Endothelial cell of umbilical vein (primary cell): ENCODE data around the gene LIMCH1. TPM values are rescaled to one million over a fixed set of nuclear protein-coding genes. Genes with fewer than 3 reads are reported as not detected.

Experiments
- BruUV-seq: library from RNA; stranded (reverse); fragments of 400-500 nt; replicated peaks from 2 replicates; lab custom pipeline; 2021; lab: Mats Ljungman, UMichigan
- CTCF ChIA-PET: fragments of 300-600, 350-600 bp; sonication (Branson Sonifier 250); formaldehyde crosslinking; loops from one replicate; lab custom pipeline; 2021; ENCODE audit warnings: antibody characterized with exemption, inconsistent platforms; lab: Charles Lee
- POLR2A ChIA-PET: fragments of 300-600, 350-600 bp; sonication (Branson Sonifier 250); formaldehyde crosslinking; loops from one replicate; lab custom pipeline; 2021; ENCODE audit warnings: antibody characterized with exemption, inconsistent platforms; lab: Charles Lee
- DNase-seq: peaks from one replicate; pipeline ENCODE4 v3.0.0-alpha.2; 2011; ENCODE audit warnings: low read depth, low spot score
- FAIRE-seq: peaks from 2 replicates; lab custom pipeline; 2011; peaks lifted over from hg19 to GRCh38; lab: Jason Lieb, UNC
- H2AFZ ChIP-seq: 2 replicates; pipeline ENCODE4 v1.6.0; 2012; ENCODE audit warnings: low read depth, low read length, control low read depth, inconsistent platforms
- H3K27ac ChIP-seq: 2 replicates; pipeline ENCODE4 v1.5.1; 2011; ENCODE audit warnings: low read depth, mild to moderate bottlenecking, control low read depth, low read length, moderate library complexity; ENCODE audit not compliant: insufficient read depth
- H3K27me3 ChIP-seq, 2 experiments: 2 replicates each; pipeline versions ENCODE4 v1.6.0 to v1.6.1; 2011; ENCODE audit warnings: low read length in 2 of 2, mixed read lengths in 1 of 2; ENCODE audit not compliant: control insufficient read depth in 2 of 2, insufficient read depth in 2 of 2
- H3K36me3 ChIP-seq, 2 experiments: 2 replicates in 1 of 2; 3 replicates in 1 of 2; pipeline ENCODE4 v1.5.1; 2011; ENCODE audit warnings: low read length in 2 of 2, mild to moderate bottlenecking in 1 of 2, moderate library complexity in 1 of 2; ENCODE audit not compliant: control insufficient read depth in 2 of 2, insufficient read depth in 2 of 2; ENCODE audit errors: extremely low read depth in 1 of 2
- H3K4me1 ChIP-seq: 3 replicates; pipeline ENCODE4 v1.5.1; 2011; ENCODE audit warnings: mild to moderate bottlenecking, low read length; ENCODE audit not compliant: control insufficient read depth, insufficient read depth; ENCODE audit errors: extremely low read depth
- H3K4me2 ChIP-seq: 2 replicates; pipeline ENCODE4 v1.6.1; 2011; ENCODE audit warnings: low read length, control low read depth, mixed read lengths; ENCODE audit not compliant: insufficient read depth
- H3K4me3 ChIP-seq, 3 experiments: fragments of 200-600 bp in 1 of 3; sonication (generic), shearing (Covaris generic) in 1 of 3; replicated peaks in 1 of 3; 2 replicates each; pipeline ENCODE4 v1.5.1; 2011 to 2016; ENCODE audit warnings: control low read depth in 3 of 3, low read length in 3 of 3, mild to moderate bottlenecking in 2 of 3, inconsistent platforms in 1 of 3, low read depth in 1 of 3, moderate library complexity in 1 of 3; ENCODE audit not compliant: insufficient read depth in 1 of 3
- H3K79me2 ChIP-seq: 2 replicates; pipeline ENCODE4 v1.6.0; 2012; ENCODE audit warnings: low read length, inconsistent platforms; ENCODE audit not compliant: control insufficient read depth, insufficient read depth
- H3K9ac ChIP-seq: replicated peaks from 2 replicates; pipeline ENCODE3; 2011; ENCODE audit warnings: low read length, control low read depth; ENCODE audit not compliant: insufficient read depth; ENCODE audit errors: extremely low read depth
- H3K9me1 ChIP-seq: replicated peaks from 3 replicates; pipeline ENCODE4 v1.6.0; 2011; ENCODE audit warnings: mild to moderate bottlenecking, low read length; ENCODE audit not compliant: control insufficient read depth, insufficient read depth; ENCODE audit errors: extremely low read depth
- H3K9me3 ChIP-seq: replicated peaks from 2 replicates; pipeline ENCODE4 v1.5.1; 2012; ENCODE audit warnings: low read length, inconsistent platforms; ENCODE audit not compliant: control insufficient read depth, insufficient read depth
- H4K20me1 ChIP-seq: replicated peaks from 2 replicates; pipeline ENCODE3; 2011; ENCODE audit warnings: mild to moderate bottlenecking, low read length; ENCODE audit not compliant: control insufficient read depth, insufficient read depth; ENCODE audit errors: extremely low read depth
- CTCF ChIP-seq, 2 donors: IDR thresholded peaks; 1 replicate in 1 of 2; 2 replicates in 1 of 2; pipeline ENCODE4 v1.5.1; 2011; ENCODE audit warnings: low read length in 2 of 2, mild to moderate bottlenecking in 2 of 2, moderate library complexity in 2 of 2, control low read depth in 1 of 2, inconsistent platforms in 1 of 2, low read depth in 1 of 2; ENCODE audit not compliant: insufficient read depth in 1 of 2; ENCODE audit errors: extremely low read depth in 1 of 2
- EZH2 ChIP-seq: IDR thresholded peaks from 2 replicates; pipeline ENCODE4 v1.6.1; 2012; ENCODE audit warnings: borderline replicate concordance, low read depth, mild to moderate bottlenecking, moderate library complexity, low read length, inconsistent platforms; ENCODE audit not compliant: severe bottlenecking
- FOS ChIP-seq: IDR thresholded peaks from 2 replicates; pipeline ENCODE4 v1.6.1; 2011; ENCODE audit warnings: mild to moderate bottlenecking, low read length, moderate library complexity, borderline replicate concordance; ENCODE audit not compliant: insufficient read depth
- GATA2 ChIP-seq: IDR thresholded peaks from 2 replicates; pipeline ENCODE4 v1.7.0; 2011; ENCODE audit warnings: low read depth, mild to moderate bottlenecking, moderate library complexity, mixed read lengths, low read length; ENCODE audit not compliant: insufficient read length, insufficient read depth
- JUN ChIP-seq: IDR thresholded peaks from 2 replicates; pipeline ENCODE4 v1.6.1; 2011; ENCODE audit warnings: borderline replicate concordance, low read depth; ENCODE audit not compliant: insufficient read length, insufficient read depth
- MAX ChIP-seq: IDR thresholded peaks from 2 replicates; pipeline ENCODE4 v1.6.1; 2011; ENCODE audit not compliant: insufficient read depth, insufficient read length
- MYC ChIP-seq: IDR thresholded peaks from one replicate; pipeline ENCODE4 v1.6.1; 2011; ENCODE audit warnings: mild to moderate bottlenecking, low read depth, low read length
- POLR2A ChIP-seq: IDR thresholded peaks from 2 replicates; pipeline ENCODE4 v1.6.1; 2012; ENCODE audit warnings: low read depth, mild to moderate bottlenecking, control low read depth, low read length
- POLR2AphosphoS5 ChIP-seq: IDR thresholded peaks from 2 replicates; pipeline ENCODE4 v1.6.1; 2012; ENCODE audit warnings: low read depth, mild to moderate bottlenecking, control low read depth, low read length, moderate library complexity; ENCODE audit not compliant: insufficient read depth
- dilution Hi-C: fragments of 300-500 bp; cut with MboI; formaldehyde crosslinking; loops from one replicate; pipeline ENCODE4 v1.15.0; 2019; ENCODE audit warnings: low sequenced_read_pairs; ENCODE audit not compliant: extremely low pct_ligation_motif_present
- intact Hi-C: fragments of 100-400 bp; cut with micrococcal nuclease; formaldehyde crosslinking; loops from one replicate; pipeline ENCODE4 v1.10.0; 2022
- polyA plus RNA-seq, 4 experiments: library from polyadenylated mRNA; depleted of rRNA in 3 of 4; stranded (reverse) in 3 of 4; unstranded in 1 of 4; fragments of >200 nt; gene quantifications; 2 replicates each; pipeline versions ENCODE4 v1.2.1 to v1.2.3, GENCODE V29; 2011 to 2012; ENCODE audit warnings: missing spikeins in 1 of 4
- total RNA-seq: library from RNA; stranded (reverse); gene quantifications from 2 replicates; pipeline ENCODE4 v1.2.3, GENCODE V29; 2021

The LIMCH1 gene
- total and polyA plus RNA-seq, 2 donors (not counting 3 experiments of a cell fraction or from before 2014, with no cell fraction given): 14.3 to 32.8 TPM

GRCh38 chr4:41687971-41688370, 150.0 kb downstream of the LIMCH1 start:
- H3K9me1 ChIP-seq: no peaks in the 10 kb centered on the region
- dilution Hi-C loops (no loop called here), intact Hi-C loops (no loop called here)
- H2AFZ ChIP-seq: no peak overlapping the region
- H4K20me1 ChIP-seq: no peaks in the 10 kb centered on the region
- BruUV-seq: no TSS peak
- H3K79me2 ChIP-seq: no peaks in the 10 kb centered on the region
- TF ChIP-seq POLR2A: no peak
- no peak for TF ChIP-seq MYC
- no peak for TF ChIP-seq FOS
- no peak for TF ChIP-seq EZH2
- TF ChIP-seq POLR2AphosphoS5: no peak
- no peak for TF ChIP-seq MAX
- no peak for TF ChIP-seq CTCF (IDR thresholded peaks at IDR 0.05; ENCODE audit: extremely low read depth in 1 of 2, insufficient read depth in 1 of 2, low read depth in 1 of 2, low read length in 2 of 2)
- no peak for TF ChIP-seq GATA2
- TF ChIP-seq JUN: no peak
- POLR2A ChIA-PET: no interaction called here
- H3K36me3 ChIP-seq: peaks cover 0 to 8% of the 10 kb centered on the region in 2 experiments
- CTCF ChIA-PET: interaction anchor here (1.2 to 1.3 kb wide), 2 partner anchors 63 to 200 kb away, joined by 3 to 4 read pairs; no protein-coding TSS in a partner anchor
- H3K9me3 ChIP-seq: no peaks in the 10 kb centered on the region
- no peaks in the 10 kb centered on the region for H3K4me1 ChIP-seq
- no peak for FAIRE-seq
- H3K27ac ChIP-seq: no peak overlapping the region
- DNase-seq: no peak
- H3K27me3 ChIP-seq: peaks cover 4 to 5% of the 10 kb centered on the region in 2 experiments
- no peak overlapping the region for H3K4me3 ChIP-seq
- no peak overlapping the region for H3K4me2 ChIP-seq
- no peak overlapping the region for H3K9ac ChIP-seq
